HCT116 (cell line): Measurements from ENCODE around the gene NR1D2. TPM values are rescaled to one million over a fixed set of nuclear protein-coding genes. Genes with fewer than 3 reads are reported as not detected.

Experiments used
- ATAC-seq: fragments of 200-7000 bp; cut with Tn5 transposase; 2 replicates; pipeline ENCODE4 v1.9.1; 2020; ENCODE audit warnings: mild to moderate bottlenecking, moderate library complexity
- BruUV-seq: library from RNA; stranded (reverse); fragments of 400-500 nt; replicated peaks from 2 replicates; lab custom pipeline; 2021; lab: Mats Ljungman, UMichigan
- CTCF ChIA-PET: fragments of 300-600 bp; sonication (Branson Sonifier 250); formaldehyde crosslinking; loops from one replicate; lab custom pipeline; 2021; ENCODE audit warnings: antibody characterized with exemption; lab: Charles Lee
- POLR2A ChIA-PET: fragments of 300-600, 350-600 bp; sonication (Branson Sonifier 250); formaldehyde crosslinking; loops from one replicate; lab custom pipeline; 2021; ENCODE audit warnings: antibody characterized with exemption; lab: Charles Lee
- RAD21 ChIA-PET, 2 experiments: fragments of 300-600 bp; sonication (Branson Sonifier 250); formaldehyde crosslinking; loops; one replicate each; lab custom pipeline; 2023; ENCODE audit warnings: low total read pairs in 2 of 2; ENCODE audit not compliant: uncharacterized antibody in 2 of 2, unreplicated experiment in 2 of 2, low non-redundant PET in 1 of 2; lab: Charles Lee
- DNase-seq: peaks from one replicate; pipeline ENCODE4 v3.0.0-alpha.2; 2010; ENCODE audit warnings: low read depth, low spot score
- H2AFZ ChIP-seq: fragments of 200-600 bp; shearing (Covaris generic), sonication (generic); 2 replicates; pipeline ENCODE4 v1.6.1; 2017; ENCODE audit warnings: low read depth, mixed run types, mixed read lengths, antibody characterized with exemption, low read length; ENCODE audit not compliant: poor library complexity, severe bottlenecking
- H3K27ac ChIP-seq: 2 replicates; pipeline ENCODE4 v1.5.1; 2012; ENCODE audit warnings: low read depth, low read length
- H3K27me3 ChIP-seq: fragments of 200-600 bp; sonication (generic); 2 replicates; pipeline ENCODE4 v1.6.1; 2016; ENCODE audit warnings: mixed run types, low read length, mixed read lengths; ENCODE audit not compliant: insufficient read depth
- H3K36me3 ChIP-seq, 2 experiments: fragments of 200-500 bp in 1 of 2; fragments of 200-600 bp in 1 of 2; sonication (Bioruptor generic) in 1 of 2; sonication (generic) in 1 of 2; 2 replicates each; pipeline versions ENCODE4 v1.5.1 to v1.6.1; 2014 to 2016; ENCODE audit warnings: low read length in 2 of 2, inconsistent platforms in 1 of 2, mixed read lengths in 1 of 2, mixed run types in 1 of 2; ENCODE audit not compliant: insufficient read depth in 2 of 2, control insufficient read depth in 1 of 2
- H3K4me1 ChIP-seq, 2 experiments: fragments of 200-600 bp in 1 of 2; sonication (generic) in 1 of 2; 2 replicates each; pipeline versions ENCODE4 v1.5.1 to v1.6.1; 2012 to 2017; ENCODE audit warnings: low read length in 2 of 2, inconsistent platforms in 1 of 2, mild to moderate bottlenecking in 1 of 2, mixed read lengths in 1 of 2, mixed run types in 1 of 2, moderate library complexity in 1 of 2; ENCODE audit not compliant: insufficient read depth in 2 of 2, control insufficient read depth in 1 of 2
- H3K4me2 ChIP-seq: fragments of 200-600 bp; sonication (generic); 2 replicates; pipeline ENCODE4 v1.6.1; 2017; ENCODE audit warnings: mixed run types, low read length, mixed read lengths
- H3K4me3 ChIP-seq, 2 experiments: fragments of 200-600 bp in 1 of 2; sonication (generic) in 1 of 2; replicated peaks in 1 of 2; 2 replicates each; pipeline ENCODE4 v1.5.1; 2011 to 2016; ENCODE audit warnings: low read length in 2 of 2, control low read depth in 1 of 2, low read depth in 1 of 2, mild to moderate bottlenecking in 1 of 2, mixed read lengths in 1 of 2, mixed run types in 1 of 2
- H3K79me2 ChIP-seq: fragments of 200-600 bp; sonication (generic); 2 replicates; pipeline ENCODE4 v1.6.1; 2017; ENCODE audit warnings: mild to moderate bottlenecking, mixed run types, low read length, moderate library complexity, mixed read lengths; ENCODE audit not compliant: insufficient read depth
- H3K9ac ChIP-seq: fragments of 200-600 bp; sonication (generic); 2 replicates; pipeline ENCODE4 v1.6.1; 2016; ENCODE audit warnings: low read length, mixed read lengths
- H3K9me2 ChIP-seq: fragments of 200-600 bp; sonication (generic), shearing (Covaris generic); 2 replicates; pipeline ENCODE4 v1.6.1; 2017; ENCODE audit warnings: mixed run types, mild to moderate bottlenecking, moderate library complexity; ENCODE audit not compliant: insufficient read depth
- H3K9me3 ChIP-seq, 2 experiments: fragments of 200-500 bp in 1 of 2; fragments of 200-600 bp in 1 of 2; sonication (Bioruptor generic) in 1 of 2; sonication (generic) in 1 of 2; 2 replicates each; pipeline ENCODE4 v1.6.1; 2014 to 2017; ENCODE audit warnings: low read length in 2 of 2, mixed read lengths in 2 of 2, inconsistent platforms in 1 of 2, low read depth in 1 of 2, mild to moderate bottlenecking in 1 of 2, mixed run types in 1 of 2, moderate library complexity in 1 of 2; ENCODE audit not compliant: control insufficient read depth in 1 of 2, insufficient read depth in 1 of 2
- H4K20me1 ChIP-seq: fragments of 200-600 bp; sonication (generic), shearing (Covaris generic); 2 replicates; pipeline ENCODE4 v1.6.1; 2017; ENCODE audit warnings: mixed run types, mild to moderate bottlenecking, moderate library complexity; ENCODE audit not compliant: insufficient read depth
- CBX3 ChIP-seq: IDR thresholded peaks from 2 replicates; pipeline ENCODE4 v1.6.1; 2012; ENCODE audit warnings: low read depth
- EZH2phosphoT487 ChIP-seq: fragments of 200-600 bp; IDR thresholded peaks from 2 replicates; pipeline ENCODE4 v1.6.1; 2018; ENCODE audit warnings: antibody characterized with exemption, borderline replicate concordance
- SIN3A ChIP-seq: IDR thresholded peaks from 2 replicates; pipeline ENCODE4 v1.6.1; 2012; ENCODE audit warnings: low read depth
- SRF ChIP-seq: IDR thresholded peaks from 2 replicates; pipeline ENCODE4 v1.6.1; 2012; ENCODE audit warnings: low read depth
- TCF7L2 ChIP-seq: IDR thresholded peaks from 2 replicates; pipeline ENCODE4 v1.7.0; 2011; ENCODE audit warnings: borderline replicate concordance, inconsistent platforms; ENCODE audit not compliant: insufficient read depth, insufficient read length; ENCODE audit errors: extremely low read depth
- YY1 ChIP-seq: IDR thresholded peaks from 2 replicates; pipeline ENCODE4 v1.6.1; 2011; ENCODE audit warnings: low read length, low read depth, moderate library complexity, mild to moderate bottlenecking; ENCODE audit not compliant: insufficient replicate concordance; ENCODE audit errors: extremely low read depth
- ZFX ChIP-seq: fragments of 450-650 bp; IDR thresholded peaks from 2 replicates; pipeline ENCODE4 v1.6.1; 2017
- ZNF274 ChIP-seq: fragments of 200-500 bp; sonication (Bioruptor generic); IDR thresholded peaks from 2 replicates; pipeline ENCODE4 v1.6.1; 2014; ENCODE audit warnings: mild to moderate bottlenecking, low read depth, low read length, inconsistent platforms
- intact Hi-C: fragments of 100-400 bp; cut with micrococcal nuclease; formaldehyde crosslinking; loops from 2 replicates; pipeline ENCODE4 v1.10.0; 2022
- total RNA-seq: library from RNA; stranded (reverse); gene quantifications from one replicate; pipeline ENCODE4 v1.2.1, GENCODE V29; 2021; ENCODE audit not compliant: unreplicated experiment
- TF ChIP-seq, protein P1 (sequence below): IDR thresholded peaks from 2 replicates; pipeline ENCODE4 v1.6.1; 2012; ENCODE audit warnings: low read depth
- TF ChIP-seq, protein P2 (sequence below), 3 experiments: fragments of 200-600 bp in 1 of 3; sonication (generic) in 1 of 3; IDR thresholded peaks in 2 of 3; conservative IDR thresholded peaks in 1 of 3; 2 replicates each; pipeline ENCODE4 v1.5.1; 2012 to 2017; ENCODE audit warnings: low read depth in 2 of 3, low read length in 2 of 3, antibody characterized with exemption in 1 of 3, borderline replicate concordance in 1 of 3, control low read depth in 1 of 3, mild to moderate bottlenecking in 1 of 3, mixed read lengths in 1 of 3, mixed run types in 1 of 3, moderate library complexity in 1 of 3; ENCODE audit not compliant: insufficient read depth in 1 of 3
- TF ChIP-seq, protein P3 (sequence below): IDR thresholded peaks from 2 replicates; pipeline ENCODE4 v1.6.1; 2011; ENCODE audit warnings: mild to moderate bottlenecking, low read length, moderate library complexity; ENCODE audit not compliant: insufficient replicate concordance; ENCODE audit errors: extremely low read depth

Gene NR1D2
- total RNA-seq, 1 experiment from 2014 or later, result 60.9 TPM

DNA sequence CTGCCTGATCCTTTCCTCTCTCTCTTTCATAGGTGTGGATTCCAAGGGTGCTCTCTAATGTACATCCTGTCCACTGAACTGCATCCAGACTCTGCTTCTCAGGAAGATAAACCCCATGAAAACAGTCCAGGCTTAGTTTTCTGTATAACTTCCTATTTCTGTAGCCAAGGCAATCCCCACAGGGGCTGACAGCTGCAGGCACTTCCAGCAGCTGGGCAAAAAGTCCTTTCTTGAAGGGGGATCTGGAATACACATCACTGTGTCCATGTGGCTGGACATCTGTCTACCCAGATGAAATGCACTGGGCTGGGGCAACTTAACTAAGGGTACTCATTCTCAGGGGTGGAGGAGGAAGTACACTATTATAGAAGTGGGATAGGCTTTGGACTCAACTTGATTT is 72.2 kb downstream of the NR1D2 start:
- no peak for DNase-seq
- ATAC-seq, result no peak
- TF ChIP-seq EZH2phosphoT487, result no peak
- TF ChIP-seq YY1, result no peak
- no peak for TF ChIP-seq ZNF274
- no peak for TF ChIP-seq SIN3A
- TF ChIP-seq CBX3, result no peak
- TF ChIP-seq ZFX, result no peak
- TF ChIP-seq, protein P1, sequence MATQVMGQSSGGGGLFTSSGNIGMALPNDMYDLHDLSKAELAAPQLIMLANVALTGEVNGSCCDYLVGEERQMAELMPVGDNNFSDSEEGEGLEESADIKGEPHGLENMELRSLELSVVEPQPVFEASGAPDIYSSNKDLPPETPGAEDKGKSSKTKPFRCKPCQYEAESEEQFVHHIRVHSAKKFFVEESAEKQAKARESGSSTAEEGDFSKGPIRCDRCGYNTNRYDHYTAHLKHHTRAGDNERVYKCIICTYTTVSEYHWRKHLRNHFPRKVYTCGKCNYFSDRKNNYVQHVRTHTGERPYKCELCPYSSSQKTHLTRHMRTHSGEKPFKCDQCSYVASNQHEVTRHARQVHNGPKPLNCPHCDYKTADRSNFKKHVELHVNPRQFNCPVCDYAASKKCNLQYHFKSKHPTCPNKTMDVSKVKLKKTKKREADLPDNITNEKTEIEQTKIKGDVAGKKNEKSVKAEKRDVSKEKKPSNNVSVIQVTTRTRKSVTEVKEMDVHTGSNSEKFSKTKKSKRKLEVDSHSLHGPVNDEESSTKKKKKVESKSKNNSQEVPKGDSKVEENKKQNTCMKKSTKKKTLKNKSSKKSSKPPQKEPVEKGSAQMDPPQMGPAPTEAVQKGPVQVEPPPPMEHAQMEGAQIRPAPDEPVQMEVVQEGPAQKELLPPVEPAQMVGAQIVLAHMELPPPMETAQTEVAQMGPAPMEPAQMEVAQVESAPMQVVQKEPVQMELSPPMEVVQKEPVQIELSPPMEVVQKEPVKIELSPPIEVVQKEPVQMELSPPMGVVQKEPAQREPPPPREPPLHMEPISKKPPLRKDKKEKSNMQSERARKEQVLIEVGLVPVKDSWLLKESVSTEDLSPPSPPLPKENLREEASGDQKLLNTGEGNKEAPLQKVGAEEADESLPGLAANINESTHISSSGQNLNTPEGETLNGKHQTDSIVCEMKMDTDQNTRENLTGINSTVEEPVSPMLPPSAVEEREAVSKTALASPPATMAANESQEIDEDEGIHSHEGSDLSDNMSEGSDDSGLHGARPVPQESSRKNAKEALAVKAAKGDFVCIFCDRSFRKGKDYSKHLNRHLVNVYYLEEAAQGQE, result no peak
- TF ChIP-seq, protein P2, sequence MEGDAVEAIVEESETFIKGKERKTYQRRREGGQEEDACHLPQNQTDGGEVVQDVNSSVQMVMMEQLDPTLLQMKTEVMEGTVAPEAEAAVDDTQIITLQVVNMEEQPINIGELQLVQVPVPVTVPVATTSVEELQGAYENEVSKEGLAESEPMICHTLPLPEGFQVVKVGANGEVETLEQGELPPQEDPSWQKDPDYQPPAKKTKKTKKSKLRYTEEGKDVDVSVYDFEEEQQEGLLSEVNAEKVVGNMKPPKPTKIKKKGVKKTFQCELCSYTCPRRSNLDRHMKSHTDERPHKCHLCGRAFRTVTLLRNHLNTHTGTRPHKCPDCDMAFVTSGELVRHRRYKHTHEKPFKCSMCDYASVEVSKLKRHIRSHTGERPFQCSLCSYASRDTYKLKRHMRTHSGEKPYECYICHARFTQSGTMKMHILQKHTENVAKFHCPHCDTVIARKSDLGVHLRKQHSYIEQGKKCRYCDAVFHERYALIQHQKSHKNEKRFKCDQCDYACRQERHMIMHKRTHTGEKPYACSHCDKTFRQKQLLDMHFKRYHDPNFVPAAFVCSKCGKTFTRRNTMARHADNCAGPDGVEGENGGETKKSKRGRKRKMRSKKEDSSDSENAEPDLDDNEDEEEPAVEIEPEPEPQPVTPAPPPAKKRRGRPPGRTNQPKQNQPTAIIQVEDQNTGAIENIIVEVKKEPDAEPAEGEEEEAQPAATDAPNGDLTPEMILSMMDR (IDR thresholded peaks at IDR 0.05 in 2 of 3, conservative IDR thresholded peaks at IDR 0.05 in 1 of 3; ENCODE audit: borderline replicate concordance in 1 of 3, insufficient read depth in 1 of 3, low read depth in 2 of 3, low read length in 2 of 3), result no peak
- TF ChIP-seq SRF, result no peak
- TF ChIP-seq, protein P3, sequence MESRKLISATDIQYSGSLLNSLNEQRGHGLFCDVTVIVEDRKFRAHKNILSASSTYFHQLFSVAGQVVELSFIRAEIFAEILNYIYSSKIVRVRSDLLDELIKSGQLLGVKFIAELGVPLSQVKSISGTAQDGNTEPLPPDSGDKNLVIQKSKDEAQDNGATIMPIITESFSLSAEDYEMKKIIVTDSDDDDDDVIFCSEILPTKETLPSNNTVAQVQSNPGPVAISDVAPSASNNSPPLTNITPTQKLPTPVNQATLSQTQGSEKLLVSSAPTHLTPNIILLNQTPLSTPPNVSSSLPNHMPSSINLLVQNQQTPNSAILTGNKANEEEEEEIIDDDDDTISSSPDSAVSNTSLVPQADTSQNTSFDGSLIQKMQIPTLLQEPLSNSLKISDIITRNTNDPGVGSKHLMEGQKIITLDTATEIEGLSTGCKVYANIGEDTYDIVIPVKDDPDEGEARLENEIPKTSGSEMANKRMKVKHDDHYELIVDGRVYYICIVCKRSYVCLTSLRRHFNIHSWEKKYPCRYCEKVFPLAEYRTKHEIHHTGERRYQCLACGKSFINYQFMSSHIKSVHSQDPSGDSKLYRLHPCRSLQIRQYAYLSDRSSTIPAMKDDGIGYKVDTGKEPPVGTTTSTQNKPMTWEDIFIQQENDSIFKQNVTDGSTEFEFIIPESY, result no peak
- TF ChIP-seq TCF7L2, result no peak
- Histone ChIP-seq H3K9me3 (no peaks in the 10 kb centered on the region), H3K27me3 (no peaks in the 10 kb centered on the region), H3K4me2 (no peak overlapping the region), H3K4me3 (no peak overlapping the region), H3K9ac (no peak overlapping the region), H3K79me2 (no peaks in the 10 kb centered on the region), H3K27ac (no peak overlapping the region), H4K20me1 (no peaks in the 10 kb centered on the region), H3K36me3 (no peaks in the 10 kb centered on the region), H3K4me1 (no peaks in the 10 kb centered on the region), H2AFZ (no peak overlapping the region), H3K9me2 (no peaks in the 10 kb centered on the region)
- intact Hi-C loops, result no loop called here
- BruUV-seq, result no TSS peak
- ChIA-PET POLR2A (no interaction called here), RAD21 (no interaction called here), CTCF (no interaction called here)
